B cell (primary cell): ENCODE measurements around the gene TMEM208. TPM values are rescaled to one million over a fixed set of nuclear protein-coding genes. Genes with fewer than 3 reads are reported as not detected.
A peak's percentile ranks its signal among the peaks of the same experiment; 100 is the strongest.

Experiments used
- ATAC-seq: fragments of 200-7000 bp; cut with Tn5 transposase; one replicate; pipeline ENCODE4 v1.10.0; 2021; ENCODE audit warnings: low read depth, mild to moderate bottlenecking, moderate number of reproducible peaks, moderate library complexity
- CTCF ChIA-PET: fragments of 350-600 bp; sonication (Branson Sonifier 250); formaldehyde crosslinking; loops from one replicate; lab custom pipeline; 2021; ENCODE audit warnings: antibody characterized with exemption, inconsistent platforms; lab: Charles Lee
- POLR2A ChIA-PET: fragments of 350-600 bp; sonication (Branson Sonifier 250); formaldehyde crosslinking; loops from one replicate; lab custom pipeline; 2021; ENCODE audit warnings: antibody characterized with exemption; lab: Charles Lee
- DNase-seq: peaks from one replicate; pipeline ENCODE4 v3.0.0; 2013
- H2AFZ ChIP-seq: 2 replicates; pipeline ENCODE4 v1.6.1; 2012; ENCODE audit warnings: mild to moderate bottlenecking, low read depth, low read length; ENCODE audit not compliant: insufficient read depth, poor library complexity, severe bottlenecking
- H3K27ac ChIP-seq, 2 donors: 1 replicate in 1 of 2; 2 replicates in 1 of 2; pipeline ENCODE4 v1.5.1; 2012 to 2013; ENCODE audit warnings: low read length in 2 of 2, mild to moderate bottlenecking in 2 of 2, moderate library complexity in 1 of 2
- H3K27me3 ChIP-seq, 4 experiments: fragments of 200-600 bp in 1 of 4; sonication (generic) in 1 of 4; replicated peaks in 1 of 4; 1 replicate in 2 of 4; 2 replicates in 2 of 4; pipeline versions ENCODE4 v1.6.1 to v1.7.0; 2013 to 2016; ENCODE audit warnings: low read length in 3 of 4, mild to moderate bottlenecking in 2 of 4, mixed read lengths in 1 of 4, moderate library complexity in 1 of 4; ENCODE audit not compliant: insufficient read depth in 4 of 4, control insufficient read depth in 3 of 4; ENCODE audit errors: control extremely low read depth in 1 of 4
- H3K36me3 ChIP-seq, 2 experiments: replicated peaks in 1 of 2; 1 replicate in 1 of 2; 2 replicates in 1 of 2; pipeline versions ENCODE4 v1.6.1 to v1.7.1; 2013; ENCODE audit warnings: low read length in 1 of 2; ENCODE audit not compliant: insufficient read depth in 2 of 2, control insufficient read depth in 1 of 2; ENCODE audit errors: control extremely low read depth in 1 of 2, extremely low read depth in 1 of 2
- H3K4me1 ChIP-seq, 2 donors: fragments of 200-600 bp in 1 of 2; sonication (generic) in 1 of 2; 1 replicate in 1 of 2; 2 replicates in 1 of 2; pipeline versions ENCODE4 v1.5.1 to v1.6.1; 2013 to 2017; ENCODE audit warnings: low read length in 2 of 2; ENCODE audit not compliant: control insufficient read depth in 2 of 2, insufficient read depth in 2 of 2
- H3K4me2 ChIP-seq: replicated peaks from 2 replicates; pipeline ENCODE3; 2012; ENCODE audit warnings: mild to moderate bottlenecking, low read depth, low read length; ENCODE audit not compliant: poor library complexity, severe bottlenecking
- H3K4me3 ChIP-seq, 5 experiments: fragments of 200-600 bp in 1 of 5; sonication (generic) in 1 of 5; 1 replicate in 3 of 5; 2 replicates in 2 of 5; pipeline versions ENCODE4 v1.5.1 to v1.7.0; 2011 to 2016; ENCODE audit warnings: low read length in 4 of 5, mild to moderate bottlenecking in 4 of 5, low read depth in 2 of 5, control low read depth in 1 of 5, moderate library complexity in 1 of 5; ENCODE audit not compliant: insufficient read depth in 1 of 5; ENCODE audit errors: control extremely low read depth in 1 of 5, extremely low read depth in 1 of 5
- H3K79me2 ChIP-seq: fragments of 200-600 bp; sonication (generic); one replicate; pipeline ENCODE4 v1.6.0; 2016; ENCODE audit warnings: low read length; ENCODE audit not compliant: control insufficient read depth, insufficient read depth
- H3K9ac ChIP-seq: fragments of 200-600 bp; sonication (generic); 2 replicates; pipeline ENCODE4 v1.6.1; 2017; ENCODE audit warnings: mild to moderate bottlenecking, low read length, moderate library complexity
- H3K9me3 ChIP-seq, 3 donors: one replicate each; pipeline versions ENCODE4 v1.6.1 to v1.7.1; 2013; ENCODE audit warnings: low read length in 2 of 3; ENCODE audit not compliant: control insufficient read depth in 2 of 3, insufficient read depth in 1 of 3; ENCODE audit errors: control extremely low read depth in 1 of 3
- H4K20me1 ChIP-seq: 2 replicates; pipeline ENCODE4 v1.6.0; 2012; ENCODE audit warnings: mild to moderate bottlenecking, low read length; ENCODE audit not compliant: insufficient read depth, control insufficient read depth, poor library complexity, severe bottlenecking
- H3K27ac Mint-ChIP-seq: one replicate; pipeline ENCODE4 v1.8.0; 2021; ENCODE audit warnings: mixed read lengths
- H3K27me3 Mint-ChIP-seq: one replicate; pipeline ENCODE4 v1.8.0; 2021; ENCODE audit warnings: mixed read lengths
- H3K4me1 Mint-ChIP-seq: one replicate; pipeline ENCODE4 v1.8.0; 2021; ENCODE audit warnings: mixed read lengths
- H3K4me3 Mint-ChIP-seq: one replicate; pipeline ENCODE4 v1.8.0; 2021; ENCODE audit warnings: mixed read lengths
- H3K9me3 Mint-ChIP-seq: one replicate; pipeline ENCODE4 v1.8.0; 2022; ENCODE audit warnings: mixed read lengths; ENCODE audit not compliant: insufficient read depth
- EZH2 ChIP-seq: IDR thresholded peaks from 2 replicates; pipeline ENCODE4 v1.6.1; 2012; ENCODE audit warnings: borderline replicate concordance, low read depth, mild to moderate bottlenecking, moderate library complexity, low read length; ENCODE audit not compliant: insufficient read depth, poor library complexity, severe bottlenecking
- WGBS: methylation state at CpG from one replicate; pipeline ENCODE4 v1.1.5; 2013; ENCODE audit warnings: missing lambda C conversion rate; ENCODE audit not compliant: insufficient coverage; 5-methylcytosine and 5-hydroxymethylcytosine counted together
- intact Hi-C: fragments of 100-400 bp; cut with micrococcal nuclease; formaldehyde crosslinking; loops from one replicate; pipeline ENCODE4 v1.10.0; 2022
- polyA plus RNA-seq: library from polyadenylated mRNA; depleted of rRNA; stranded (reverse); fragments of >200 nt; gene quantifications from 2 replicates; pipeline ENCODE4 v1.2.3, GENCODE V29; 2012
- total RNA-seq, 2 donors: library from RNA; stranded (reverse); fragments of 120-200 nt in 1 of 2; gene quantifications; 1 replicate in 1 of 2; 2 replicates in 1 of 2; pipeline versions ENCODE4 v1.2.3 to v1.2.4, GENCODE V29; 2013 to 2022
- TF ChIP-seq, protein P1 (sequence below): fragments of 200-600 bp; IDR thresholded peaks from one replicate; pipeline ENCODE4 v1.8.0; 2022; ENCODE audit warnings: antibody characterized with exemption, mild to moderate bottlenecking

Gene TMEM208
- total and polyA plus RNA-seq, 2 donors (not counting 1 experiment from before 2014, with no cell fraction given): 36.1 to 40.4 TPM

DNA sequence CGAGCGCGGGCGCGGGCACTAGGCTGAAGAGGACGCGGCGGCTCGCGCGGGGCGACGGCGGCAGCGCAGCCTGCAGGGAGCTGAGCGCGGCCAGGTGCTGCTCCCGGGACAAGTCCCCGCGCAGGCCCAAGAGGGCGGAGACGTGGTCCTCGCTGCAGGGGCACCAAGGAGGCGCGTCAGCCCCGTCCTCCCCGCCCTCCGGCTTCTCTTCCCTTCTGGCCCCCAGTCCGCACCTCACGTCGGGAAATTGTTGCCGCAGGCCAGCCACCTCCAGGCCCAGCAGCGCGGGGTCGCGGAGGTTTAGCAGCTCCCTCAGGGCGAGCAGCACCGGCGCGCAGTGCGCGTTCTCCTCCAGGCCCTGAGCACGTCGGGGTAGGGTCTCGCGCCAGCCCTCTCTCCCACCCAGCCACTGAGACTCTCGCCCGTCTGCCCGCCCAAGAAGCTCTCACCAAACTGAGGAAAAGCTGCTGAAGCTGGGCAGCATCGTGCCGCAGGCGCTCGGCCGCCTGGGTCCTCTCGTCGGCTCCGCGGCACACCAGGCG is 42.4 kb upstream of the TMEM208 start:
- peak overlapping the region; percentile 93 for H3K4me3 Mint-ChIP-seq
- Histone ChIP-seq H3K9ac (peak overlapping the region; percentile 86), H2AFZ (peak overlapping the region; percentile 88), H3K27ac (no peak overlapping the region), H3K9me3 (peaks cover 0 to 3% (median 0%) of the 10 kb centered on the region in 3 donors), H3K36me3 (no peaks in the 10 kb centered on the region), H3K4me1 (peaks cover 20 to 22% of the 10 kb centered on the region in 2 donors), H3K79me2 (no peaks in the 10 kb centered on the region), H3K4me3 (peak overlapping the region in 4 of 5 experiments; percentile 66 to 95 (median 72)), H3K27me3 (peaks cover 0 to 34% (median 6%) of the 10 kb centered on the region in 4 experiments), H3K4me2 (peak overlapping the region; percentile 99), H4K20me1 (no peaks in the 10 kb centered on the region)
- peaks cover 11% of the 10 kb centered on the region for H3K27me3 Mint-ChIP-seq
- DNase-seq: no peak
- no peaks in the 10 kb centered on the region for H3K9me3 Mint-ChIP-seq
- CTCF ChIA-PET: interaction anchor here (0.7 to 2.5 kb wide), 25 partner anchors 8 to 240 kb away, joined by 3 to 27 read pairs (median 5); partner anchors contain the start of genes FBXL8, FHOD1, NOL3 and SLC9A5
- peak overlapping the region; percentile 50 for H3K27ac Mint-ChIP-seq
- intact Hi-C loops: loop anchor here (1.0 to 2.0 kb wide), 3 partner anchors 62 to 237 kb away; partner anchors contain the start of genes FHOD1 and PHAF1
- WGBS: 12% methylated on average over 54 of the region's 59 CpGs
- TF ChIP-seq, protein P1, sequence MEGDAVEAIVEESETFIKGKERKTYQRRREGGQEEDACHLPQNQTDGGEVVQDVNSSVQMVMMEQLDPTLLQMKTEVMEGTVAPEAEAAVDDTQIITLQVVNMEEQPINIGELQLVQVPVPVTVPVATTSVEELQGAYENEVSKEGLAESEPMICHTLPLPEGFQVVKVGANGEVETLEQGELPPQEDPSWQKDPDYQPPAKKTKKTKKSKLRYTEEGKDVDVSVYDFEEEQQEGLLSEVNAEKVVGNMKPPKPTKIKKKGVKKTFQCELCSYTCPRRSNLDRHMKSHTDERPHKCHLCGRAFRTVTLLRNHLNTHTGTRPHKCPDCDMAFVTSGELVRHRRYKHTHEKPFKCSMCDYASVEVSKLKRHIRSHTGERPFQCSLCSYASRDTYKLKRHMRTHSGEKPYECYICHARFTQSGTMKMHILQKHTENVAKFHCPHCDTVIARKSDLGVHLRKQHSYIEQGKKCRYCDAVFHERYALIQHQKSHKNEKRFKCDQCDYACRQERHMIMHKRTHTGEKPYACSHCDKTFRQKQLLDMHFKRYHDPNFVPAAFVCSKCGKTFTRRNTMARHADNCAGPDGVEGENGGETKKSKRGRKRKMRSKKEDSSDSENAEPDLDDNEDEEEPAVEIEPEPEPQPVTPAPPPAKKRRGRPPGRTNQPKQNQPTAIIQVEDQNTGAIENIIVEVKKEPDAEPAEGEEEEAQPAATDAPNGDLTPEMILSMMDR: no peak
- TF ChIP-seq EZH2: no peak
- ATAC-seq: no peak
- POLR2A ChIA-PET: interaction anchor here (0.6 kb wide), 1 partner anchor 57 kb away, joined by 3 read pairs; no protein-coding TSS in a partner anchor
- H3K4me1 Mint-ChIP-seq: peaks cover 13% of the 10 kb centered on the region
